IPS DF 4.7 (cell line): ENCODE results near the gene DIS3L2.
"Not testable (repeated sequence)": the region's sequence is repeated elsewhere in the genome, so short reads cannot be mapped to it uniquely, and the experiment has no call there.

Source experiments
- DNase-seq: peaks from one replicate; pipeline ENCODE4 v3.0.0-alpha.2; 2013; ENCODE audit warnings: low spot score; ENCODE audit errors: extremely low read depth

The DIS3L2 gene

DNA sequence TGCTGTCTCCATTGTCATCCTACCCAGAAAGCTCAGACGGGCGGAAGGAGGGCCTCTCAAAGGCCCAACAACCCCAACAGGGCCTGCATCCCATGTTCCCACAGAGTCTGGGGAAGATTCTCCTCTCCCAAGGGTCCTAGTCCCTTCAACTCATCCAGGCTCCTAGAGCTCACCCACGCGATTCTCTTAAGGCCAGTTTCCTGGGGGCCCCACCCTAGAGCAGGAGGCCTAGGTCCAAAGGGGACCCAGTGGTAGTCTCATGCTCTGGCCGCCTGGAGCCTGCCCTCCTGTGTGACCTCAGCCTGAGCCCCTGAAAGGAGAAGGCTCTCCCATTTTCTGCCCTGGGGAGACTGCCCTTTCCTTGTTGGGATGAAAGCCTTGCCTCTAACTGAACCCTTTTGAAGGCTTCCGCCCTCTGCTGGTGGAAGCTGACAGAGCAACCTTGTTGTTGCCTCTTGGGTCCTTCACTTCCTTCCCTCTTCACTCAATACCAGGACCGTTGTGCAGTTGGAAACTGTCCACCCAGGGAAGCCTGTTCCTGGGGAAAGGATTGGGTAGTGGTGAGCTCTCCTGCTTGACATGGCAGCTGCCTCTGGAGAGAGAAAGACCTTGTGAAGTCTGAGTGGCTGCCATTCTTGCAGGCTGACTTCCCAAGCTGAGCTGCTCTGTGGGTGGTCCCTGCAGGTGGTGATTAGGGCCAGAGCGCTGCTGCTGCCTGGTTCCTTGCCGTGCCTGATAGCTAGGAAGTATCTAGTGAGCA is 331.1 kb downstream of the DIS3L2 start:
- peak; percentile 74 for DNase-seq

GRCh38 chr2:232293191-232293590 is 331.7 kb downstream of the DIS3L2 start:
- no peak for DNase-seq

DNA sequence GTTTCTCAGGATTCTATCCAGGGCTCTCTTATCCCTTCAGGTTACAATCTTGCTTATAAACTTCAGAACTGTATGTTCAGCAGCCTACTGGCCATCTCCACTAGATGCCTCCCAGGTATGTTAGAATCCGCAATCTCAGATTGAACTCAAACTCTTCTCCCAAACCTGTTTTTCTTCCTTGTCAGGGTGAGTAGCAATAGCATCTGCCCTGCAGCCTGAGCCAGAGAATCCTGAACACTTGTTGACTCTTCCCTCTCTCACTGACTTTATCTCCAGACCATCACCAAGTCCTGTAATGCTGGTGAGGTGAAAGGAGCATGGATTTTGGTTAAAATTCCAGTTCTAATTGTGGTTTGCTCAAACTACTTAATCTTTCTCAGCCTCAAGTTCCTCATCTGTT is 334.5 kb downstream of the DIS3L2 start:
- no peak for DNase-seq

- no peak for DNase-seq
These were observed 335.4 kb downstream of the DIS3L2 start for GRCh38 chr2:232296776-232297525.

- DNase-seq, result no peak
These were observed 337.6 kb downstream of the DIS3L2 start for GRCh38 chr2:232299084-232299483.

GRCh38 chr2:232299927-232300674 is 338.6 kb downstream of the DIS3L2 start:
- no peak for DNase-seq

DNA sequence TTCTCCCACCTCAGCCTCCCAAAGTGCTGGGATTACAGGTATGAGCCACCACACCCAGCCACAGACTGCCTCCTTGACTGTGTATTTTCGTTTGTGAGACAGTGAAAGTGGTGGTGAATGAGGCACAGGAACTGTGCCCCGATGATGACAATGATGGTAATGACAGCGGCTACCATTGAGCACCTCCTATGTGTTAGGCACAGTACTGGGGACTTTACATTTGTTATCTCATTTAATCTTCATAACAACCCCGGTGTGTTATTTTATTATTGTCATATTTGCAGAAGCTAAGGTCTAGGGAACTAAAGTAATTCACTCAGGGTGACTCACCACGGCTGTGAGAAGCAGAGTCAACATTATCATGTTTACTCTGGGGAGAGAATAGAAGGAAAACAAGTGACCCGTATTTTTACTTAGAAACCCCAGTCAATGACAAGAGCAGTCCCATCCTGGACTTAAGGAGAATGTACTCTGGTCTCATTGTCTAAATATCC is 339.4 kb downstream of the DIS3L2 start:
- DNase-seq, result no peak

GRCh38 chr2:232304236-232304635 is 342.7 kb downstream of the DIS3L2 start:
- DNase-seq, result no peak

DNA sequence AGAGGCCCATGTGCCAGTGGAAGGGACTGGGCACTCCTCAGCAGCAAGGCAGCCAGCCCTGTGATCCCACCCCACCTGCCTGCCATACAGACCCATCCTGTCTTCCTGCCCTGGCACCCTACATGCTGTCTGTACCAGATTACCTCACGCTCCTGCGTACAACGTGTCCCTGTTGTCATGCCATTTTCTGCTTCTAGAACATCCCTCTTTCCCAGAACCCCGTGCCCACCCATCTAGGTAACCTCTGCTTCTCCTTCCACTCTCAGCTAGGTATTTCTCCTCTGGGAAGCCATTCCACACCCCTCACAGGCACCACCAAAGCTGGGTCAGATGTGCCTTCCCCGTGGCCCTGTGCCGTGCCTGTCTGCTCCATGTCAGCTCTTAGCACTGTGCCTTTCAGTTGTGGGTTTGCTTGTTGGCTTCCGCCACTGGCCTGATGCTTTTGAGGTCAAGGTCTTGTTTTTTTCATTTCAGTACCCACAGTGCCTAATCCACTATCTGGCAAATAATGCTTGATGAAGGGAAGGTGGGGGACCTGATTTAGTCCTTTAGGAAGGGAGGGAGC is 345.3 kb downstream of the DIS3L2 start:
- no peak for DNase-seq

GRCh38 chr2:232307854-232308253 is 346.3 kb downstream of the DIS3L2 start:
- DNase-seq, result no peak

GRCh38 chr2:232308986-232309385 is 347.5 kb downstream of the DIS3L2 start:
- no peak for DNase-seq

- no peak for DNase-seq
These were observed 348.1 kb downstream of the DIS3L2 start for GRCh38 chr2:232309592-232309991.

DNA sequence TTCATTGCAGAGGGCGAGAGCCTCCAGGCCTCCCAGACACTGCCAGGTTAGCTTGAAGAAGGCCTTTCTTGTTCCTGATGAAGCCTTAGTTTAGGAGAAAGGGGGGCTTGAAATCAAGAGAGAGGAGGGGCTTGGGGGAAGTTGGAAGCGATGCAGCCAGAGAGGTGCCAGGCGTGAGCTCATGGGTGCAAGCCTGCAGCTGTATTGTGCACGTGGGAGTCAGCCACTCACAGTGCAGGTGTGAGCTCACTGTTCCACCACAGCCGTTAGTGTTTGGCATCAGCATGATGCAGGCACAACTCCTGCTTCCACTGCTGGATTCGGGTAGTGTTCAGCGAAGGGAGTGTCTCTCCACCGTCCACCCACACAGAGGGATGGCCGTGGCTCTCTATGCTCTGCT is 348.6 kb downstream of the DIS3L2 start:
- DNase-seq, result no peak

DNA sequence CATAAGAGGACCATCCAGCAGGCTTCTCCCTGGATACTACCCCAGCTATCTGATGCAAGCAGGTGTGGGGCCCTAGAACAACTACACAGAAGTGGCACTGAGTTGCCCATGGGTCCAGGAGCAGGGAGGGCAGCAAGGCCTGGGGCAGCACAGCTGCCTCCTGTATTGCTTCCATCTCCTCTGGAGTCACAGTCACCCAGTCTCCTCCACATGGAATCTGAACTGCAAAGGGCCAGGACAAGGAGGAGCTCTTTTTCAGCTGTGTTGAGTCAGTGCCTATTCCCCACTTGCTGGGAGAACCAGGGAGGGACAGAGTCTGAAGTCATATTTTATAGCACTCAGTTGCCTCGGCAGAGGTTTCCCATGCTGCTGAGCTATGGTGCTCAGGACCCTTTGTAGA is 349.2 kb downstream of the DIS3L2 start:
- no peak for DNase-seq

DNA sequence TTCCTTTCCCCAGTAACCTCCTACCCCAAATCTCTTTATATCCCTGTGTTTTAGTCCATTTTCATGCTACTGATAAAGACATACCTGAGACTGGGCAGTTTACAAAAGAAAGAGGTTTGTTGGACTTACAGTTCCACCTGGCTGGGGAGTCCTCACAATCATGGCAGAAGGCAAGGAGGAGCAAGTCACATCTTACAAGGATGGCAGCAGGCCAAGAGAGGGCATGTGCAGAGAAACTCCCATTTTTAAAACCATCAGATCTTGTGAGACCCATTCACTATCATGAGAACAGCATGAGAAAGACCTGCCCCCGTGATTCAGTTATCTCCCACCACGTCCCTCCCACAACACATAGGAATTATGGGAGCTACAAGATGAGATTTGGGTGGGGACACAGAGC is 352.1 kb downstream of the DIS3L2 start:
- DNase-seq, result not testable (repeated sequence)

- no peak for DNase-seq
These were observed 353.8 kb downstream of the DIS3L2 start for GRCh38 chr2:232315049-232315922.

GRCh38 chr2:232315923-232316299 is 354.4 kb downstream of the DIS3L2 start:
- DNase-seq, result no peak

GRCh38 chr2:232316461-232317330 is 355.2 kb downstream of the DIS3L2 start:
- DNase-seq, result no peak

DNA sequence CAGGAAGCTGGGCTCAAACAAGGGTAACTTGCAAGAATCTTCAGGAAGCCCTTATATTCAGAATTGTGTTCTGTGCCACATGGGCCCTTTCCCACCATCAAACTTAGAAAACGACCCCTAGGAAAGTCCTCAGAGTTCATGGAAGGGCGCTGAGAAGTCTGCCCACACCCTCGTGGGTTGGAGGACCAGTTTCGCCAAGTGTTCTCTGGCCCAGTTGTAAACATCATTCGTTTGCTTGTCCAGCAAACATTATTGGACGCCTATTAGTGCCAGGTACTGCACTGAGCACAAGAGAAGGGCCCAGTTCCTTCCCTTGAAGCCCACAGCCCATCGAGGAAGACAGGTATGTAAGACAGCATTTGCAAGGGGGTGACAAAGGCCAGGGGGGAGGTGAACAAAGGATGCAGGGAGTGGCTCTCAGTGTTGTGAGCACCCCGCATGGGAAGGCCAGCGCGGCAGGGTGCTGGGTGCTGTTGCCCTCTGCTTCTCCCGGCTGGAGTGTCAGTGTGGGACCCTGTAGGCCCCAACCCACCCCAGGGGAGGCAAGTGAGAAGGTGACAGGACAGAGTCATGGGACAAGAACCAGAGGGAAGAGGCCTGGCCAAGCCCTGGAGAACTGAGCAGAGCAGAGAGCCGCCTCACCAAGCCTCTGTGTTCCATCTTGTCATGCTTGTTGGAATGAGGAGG is 356.8 kb downstream of the DIS3L2 start:
- DNase-seq, result no peak
